K562 (cell line): ENCODE results near the gene PBRM1. TPM values are rescaled to one million over a fixed set of nuclear protein-coding genes. Genes with fewer than 3 reads are reported as not detected.

Experiments used
- CUX1 ChIP-seq: fragments of 200-800 bp; sonication (Bioruptor generic); IDR thresholded peaks from 2 replicates; pipeline ENCODE4 v1.6.1; 2016; ENCODE audit warnings: missing genetic modification characterization, missing compliant biosample characterization
- FOXA3 ChIP-seq, 2 experiments: fragments of 450-650 bp in 1 of 2; sonication (generic) in 1 of 2; formaldehyde crosslinking; IDR thresholded peaks in 1 of 2; conservative IDR thresholded peaks in 1 of 2; 2 replicates each; pipeline versions ENCODE4 v1.4.0 to v1.8.0; 2020 to 2022; ENCODE audit warnings: mild to moderate bottlenecking in 2 of 2, missing genetic modification reagents in 1 of 2
- HOMEZ ChIP-seq: fragments of 250-450 bp; sonication (Bioruptor Pico); IDR thresholded peaks from 2 replicates; pipeline ENCODE4 v1.4.0; 2020; ENCODE audit warnings: mild to moderate bottlenecking, moderate library complexity
- ILF3 ChIP-seq: fragments of 450-650 bp; IDR thresholded peaks from 2 replicates; pipeline ENCODE4 v1.6.1; 2018; ENCODE audit warnings: antibody characterized with exemption, mild to moderate bottlenecking, moderate library complexity, borderline replicate concordance
- RBBP5 ChIP-seq: fragments of 200-600 bp; sonication (generic); IDR thresholded peaks from 2 replicates; pipeline ENCODE4 v1.6.1; 2012; ENCODE audit warnings: borderline replicate concordance, mild to moderate bottlenecking, low read length, control low read depth, inconsistent platforms; ENCODE audit not compliant: insufficient read depth, poor library complexity, severe bottlenecking
- UBTF ChIP-seq, 2 experiments: IDR thresholded peaks; 2 replicates each; pipeline ENCODE4 v1.6.1; 2012; ENCODE audit warnings: improper control_type of control experiment in 2 of 2, low read depth in 2 of 2, low read length in 2 of 2, borderline replicate concordance in 1 of 2
- polyA plus RNA-seq, 8 experiments: library from polyadenylated mRNA; depleted of rRNA in 4 of 8; stranded (reverse) in 5 of 8; unstranded in 3 of 8; fragments of >200 nt; fragmentation: Nextera tagmentation in 2 of 8; fragmentation: Illumina TruSeq in 1 of 8; extraction: Ambion mirVana in 2 of 8; extraction: Trizol in 1 of 8; gene quantifications; 2 replicates each; pipeline versions ENCODE4 v1.2.1 to v1.2.3, GENCODE V29; 2011 to 2014; ENCODE audit warnings: inconsistent platforms in 1 of 8, missing spikeins in 1 of 8
- total RNA-seq, 7 experiments: library from RNA; depleted of rRNA in 6 of 7; stranded (reverse); fragments of >200 nt in 6 of 7; fragmentation: Illumina TruSeq in 2 of 7; extraction: Trizol in 2 of 7; gene quantifications; 2 replicates each; pipeline versions ENCODE4 v1.2.1 to v1.2.3, GENCODE V29; 2011 to 2021; ENCODE audit warnings: low replicate concordance in 1 of 7

PBRM1 gene
- total and polyA plus RNA-seq, 9 of the 15 experiments (the other 6 are each of a cell fraction or from before 2014, with no cell fraction given) = 3.9 to 31.8 (median 19.0) TPM

GRCh38 chr3:52534281-52535183, 151.2 kb downstream of the PBRM1 start (continued):
- peak; percentile 62 to 76; a peak in 2 of 4 replicates for TF ChIP-seq UBTF (IDR thresholded peaks at IDR 0.05; ENCODE audit: borderline replicate concordance in 1 of 2, low read depth in 2 of 2, low read length in 2 of 2)
- no peak for TF ChIP-seq ILF3
- TF ChIP-seq HOMEZ (CRISPR knock-in tag) = no peak
- peak in 1 of 2 experiments; percentile 31; a peak in 1 of 4 replicates for TF ChIP-seq FOXA3 (CRISPR knock-in tag; conservative IDR thresholded peaks at IDR 0.05 in 1 of 2, IDR thresholded peaks at IDR 0.05 in 1 of 2)
- TF ChIP-seq CUX1 = no peak
- peak; percentile 60 for TF ChIP-seq RBBP5
